HCT116 (cell line): ENCODE results near the gene GPA33.

Experiments used
- EZH2 ChIP-seq: fragments of 200-600 bp; sonication (generic); IDR thresholded peaks from 2 replicates; pipeline ENCODE4 v1.6.1; 2017; ENCODE audit warnings: antibody characterized with exemption, mixed run types
- EZH2phosphoT487 ChIP-seq: fragments of 200-600 bp; IDR thresholded peaks from 2 replicates; pipeline ENCODE4 v1.6.1; 2018; ENCODE audit warnings: antibody characterized with exemption, borderline replicate concordance

GRCh38 chr1:167054946-167055630 lies 35.1 kb downstream of the GPA33 start:
- TF ChIP-seq EZH2 (no peak), EZH2phosphoT487 (no peak)
